Suprapubic skin (tissue), 4 donors: ENCODE results near the gene SLC23A3. TPM values are rescaled to one million over a fixed set of nuclear protein-coding genes. Genes with fewer than 3 reads are reported as not detected.
A peak's percentile ranks its signal among the peaks of the same experiment; 100 is the strongest.

Experiments used
- DNase-seq, 2 donors: peaks; one replicate each; pipeline ENCODE4 v3.0.0-alpha.2; 2019; ENCODE audit warnings: low spot score in 2 of 2
- H3K27ac ChIP-seq: fragments of 200-600 bp; sonication (generic); one replicate; pipeline ENCODE4 v1.5.1; 2019
- H3K27me3 ChIP-seq: fragments of 200-600 bp; sonication (generic); one replicate; pipeline ENCODE4 v1.5.1; 2019
- H3K36me3 ChIP-seq: fragments of 200-600 bp; sonication (generic); one replicate; pipeline ENCODE4 v1.5.1; 2019
- H3K4me1 ChIP-seq: fragments of 200-600 bp; sonication (generic); one replicate; pipeline ENCODE4 v1.5.1; 2019
- H3K4me3 ChIP-seq: fragments of 200-600 bp; sonication (generic); one replicate; pipeline ENCODE4 v1.5.1; 2019; ENCODE audit warnings: mild to moderate bottlenecking
- H3K9me3 ChIP-seq: fragments of 200-600 bp; sonication (generic); one replicate; pipeline ENCODE4 v1.5.1; 2019
- CTCF ChIP-seq, 2 donors: fragments of 200-600 bp in 1 of 2; fragments of 450-650 bp in 1 of 2; sonication (generic) in 1 of 2; IDR thresholded peaks; one replicate each; pipeline ENCODE4 v1.5.1; 2016 to 2019; ENCODE audit warnings: antibody characterized with exemption in 2 of 2, mild to moderate bottlenecking in 1 of 2, moderate library complexity in 1 of 2
- EP300 ChIP-seq: sonication (generic); formaldehyde crosslinking; IDR thresholded peaks from one replicate; pipeline ENCODE4 v1.6.1; 2017; ENCODE audit warnings: antibody characterized with exemption
- POLR2A ChIP-seq, 2 donors: fragments of 450-650 bp; IDR thresholded peaks; one replicate each; pipeline ENCODE4 v1.6.1; 2017; ENCODE audit warnings: antibody characterized with exemption in 2 of 2, mild to moderate bottlenecking in 2 of 2, moderate library complexity in 2 of 2
- POLR2AphosphoS5 ChIP-seq, 3 donors: sonication (generic); formaldehyde crosslinking; IDR thresholded peaks; one replicate each; pipeline ENCODE4 v1.6.1; 2017; ENCODE audit warnings: antibody characterized with exemption in 3 of 3
- WGBS: methylation state at CpG from one replicate; pipeline ENCODE4 v1.1.5; 2018; 5-methylcytosine and 5-hydroxymethylcytosine counted together
- total RNA-seq, 4 donors: library from RNA; depleted of rRNA; stranded (reverse); fragments of >200 nt; gene quantifications; one replicate each; pipeline ENCODE4 v1.1.0, GENCODE V29; 2016

SLC23A3 gene
- total RNA-seq, 4 donors from 2014 or later = 2.4 to 12.6 (median 3.2) TPM

- Histone ChIP-seq H3K27ac (no peak overlapping the region), H3K36me3 (peaks cover 65% of the 10 kb centered on the region)
- DNase-seq = peak in 1 of 2 donors; percentile 46
Observed at GRCh38 chr2:219210196-219210885, 40.5 kb upstream of the SLC23A3 start.

GRCh38 chr2:219209236-219210195 lies 39.7 kb upstream of the SLC23A3 start:
- Histone ChIP-seq H3K27me3 (no peaks in the 10 kb centered on the region), H3K36me3 (peaks cover 56% of the 10 kb centered on the region), H3K9me3 (no peaks in the 10 kb centered on the region), H3K27ac (no peak overlapping the region), H3K4me1 (peaks cover 26% of the 10 kb centered on the region), H3K4me3 (no peak overlapping the region)
- DNase-seq = peak in 1 of 2 donors; percentile 59
- WGBS = 70% methylated on average over 18 of the region's 18 CpGs
- TF ChIP-seq POLR2AphosphoS5 (IDR thresholded peaks at IDR 0.05) (no peak), EP300 (no peak), POLR2A (IDR thresholded peaks at IDR 0.05) (no peak), CTCF (IDR thresholded peaks at IDR 0.05) (no peak)

More at GRCh38 chr2:219210196-219210885, 40.5 kb upstream of the SLC23A3 start:
- H3K4me3 ChIP-seq = no peak overlapping the region
- 92% methylated on average over 24 of the region's 24 CpGs for WGBS
- no peaks in the 10 kb centered on the region for H3K9me3 ChIP-seq
- no peak for TF ChIP-seq POLR2AphosphoS5 (IDR thresholded peaks at IDR 0.05)
- no peak for TF ChIP-seq POLR2A (IDR thresholded peaks at IDR 0.05)
- TF ChIP-seq EP300 = no peak
- TF ChIP-seq CTCF (IDR thresholded peaks at IDR 0.05) = no peak
- peaks cover 26% of the 10 kb centered on the region for H3K4me1 ChIP-seq
- no peaks in the 10 kb centered on the region for H3K27me3 ChIP-seq

GRCh38 chr2:219207884-219208740 lies 38.3 kb upstream of the SLC23A3 start:
- peaks cover 26% of the 10 kb centered on the region for H3K4me1 ChIP-seq
- no peaks in the 10 kb centered on the region for H3K27me3 ChIP-seq
- no peak overlapping the region for H3K27ac ChIP-seq
- WGBS = 65% methylated on average over 17 of the region's 17 CpGs
- no peak overlapping the region for H3K4me3 ChIP-seq
- TF ChIP-seq POLR2A (IDR thresholded peaks at IDR 0.05) (no peak), POLR2AphosphoS5 (IDR thresholded peaks at IDR 0.05) (no peak), EP300 (no peak), CTCF (IDR thresholded peaks at IDR 0.05) (no peak)
- no peaks in the 10 kb centered on the region for H3K9me3 ChIP-seq
- peaks cover 44% of the 10 kb centered on the region for H3K36me3 ChIP-seq
- DNase-seq = peak in 1 of 2 donors; percentile 55

- Histone ChIP-seq H3K27me3 (no peaks in the 10 kb centered on the region), H3K36me3 (peaks cover 36% of the 10 kb centered on the region), H3K9me3 (no peaks in the 10 kb centered on the region), H3K27ac (peak overlapping the region; percentile 94), H3K4me1 (peaks cover 26% of the 10 kb centered on the region), H3K4me3 (peak overlapping the region; percentile 88)
- 12% methylated on average over 20 of the region's 22 CpGs for WGBS
- no peak for TF ChIP-seq EP300
- no peak for TF ChIP-seq CTCF (IDR thresholded peaks at IDR 0.05)
- no peak for TF ChIP-seq POLR2A (IDR thresholded peaks at IDR 0.05)
- no peak for TF ChIP-seq POLR2AphosphoS5 (IDR thresholded peaks at IDR 0.05)
- peak in 1 of 2 donors; percentile 59 for DNase-seq
Observed at GRCh38 chr2:219207134-219207883, 37.5 kb upstream of the SLC23A3 start.
